WTC11 (cell line): ENCODE data around the gene TCF12. TPM values are rescaled to one million over a fixed set of nuclear protein-coding genes. Genes with fewer than 3 reads are reported as not detected.

ENCODE experiments used
- ATAC-seq: fragments of 200-7000 bp; cut with Tn5 transposase; 2 replicates; pipeline ENCODE4 v1.10.0; 2021; ENCODE audit warnings: mild to moderate bottlenecking, moderate library complexity
- CTCF ChIA-PET: fragments of 300-600 bp; sonication (Branson Sonifier 250); formaldehyde crosslinking; loops from one replicate; lab custom pipeline; 2021; ENCODE audit warnings: antibody characterized with exemption; lab: Charles Lee
- POLR2A ChIA-PET: fragments of 350-600 bp; sonication (Branson Sonifier 250); formaldehyde crosslinking; loops from one replicate; lab custom pipeline; 2021; ENCODE audit warnings: antibody characterized with exemption; lab: Charles Lee
- DNase-seq: peaks from one replicate; pipeline ENCODE4 v3.0.0; 2021; ENCODE audit warnings: low spot score
- H3K27ac Mint-ChIP-seq: 2 replicates; pipeline ENCODE4 v1.8.0; 2021; ENCODE audit warnings: mixed read lengths
- H3K27me3 Mint-ChIP-seq: 2 replicates; pipeline ENCODE4 v1.8.0; 2021; ENCODE audit warnings: low read depth, mild to moderate bottlenecking, moderate library complexity, mixed read lengths
- H3K36me3 Mint-ChIP-seq: 2 replicates; pipeline ENCODE4 v1.8.0; 2021; ENCODE audit warnings: mixed read lengths
- H3K4me1 Mint-ChIP-seq: 2 replicates; pipeline ENCODE4 v1.8.0; 2022; ENCODE audit warnings: mixed read lengths
- H3K4me3 Mint-ChIP-seq: 2 replicates; pipeline ENCODE4 v1.8.0; 2021; ENCODE audit warnings: mild to moderate bottlenecking, moderate library complexity, mixed read lengths
- H3K9me3 Mint-ChIP-seq: 2 replicates; pipeline ENCODE4 v1.8.0; 2021; ENCODE audit warnings: mixed read lengths
- ATF6 ChIP-seq: sonication (generic); formaldehyde crosslinking; IDR thresholded peaks from 2 replicates; pipeline ENCODE4 v1.8.1; 2023; ENCODE audit warnings: mild to moderate bottlenecking, missing genetic modification reagents
- CTCF ChIP-seq: fragments of 200-600 bp; IDR thresholded peaks from 2 replicates; pipeline ENCODE4 v1.8.0; 2022; ENCODE audit warnings: antibody characterized with exemption
- ETV6 ChIP-seq: sonication (generic); formaldehyde crosslinking; IDR thresholded peaks from 2 replicates; pipeline ENCODE4 v1.8.1; 2022; ENCODE audit warnings: mild to moderate bottlenecking, missing genetic modification reagents
- GTF2I ChIP-seq: fragments of 250-450 bp; sonication (Bioruptor Pico); conservative IDR thresholded peaks from 2 replicates; pipeline ENCODE4 v1.4.0; 2021; ENCODE audit warnings: mild to moderate bottlenecking
- IRF1 ChIP-seq: sonication (generic); formaldehyde crosslinking; IDR thresholded peaks from 2 replicates; pipeline ENCODE4 v1.8.0; 2023; ENCODE audit warnings: missing genetic modification reagents
- KAT7 ChIP-seq: sonication (generic); formaldehyde crosslinking; IDR thresholded peaks from 2 replicates; pipeline ENCODE4 v1.8.1; 2023; ENCODE audit warnings: missing genetic modification reagents, mild to moderate bottlenecking, borderline replicate concordance
- TEAD1 ChIP-seq: sonication (generic); formaldehyde crosslinking; IDR thresholded peaks from 2 replicates; pipeline ENCODE4 v1.8.0; 2022; ENCODE audit warnings: mild to moderate bottlenecking, missing genetic modification reagents
- ZNF138 ChIP-seq: sonication (generic); formaldehyde crosslinking; conservative IDR thresholded peaks from 2 replicates; pipeline ENCODE4 v1.8.1; 2022; ENCODE audit warnings: mild to moderate bottlenecking, moderate library complexity, missing genetic modification reagents
- ZNF219 ChIP-seq: sonication (generic); formaldehyde crosslinking; IDR thresholded peaks from 2 replicates; pipeline ENCODE4 v1.8.0; 2023; ENCODE audit warnings: missing genetic modification reagents, mild to moderate bottlenecking, borderline replicate concordance
- ZNF396 ChIP-seq: fragments of 250-450 bp; sonication (Bioruptor Pico); IDR thresholded peaks from 2 replicates; pipeline ENCODE4 v1.8.0; 2021; ENCODE audit warnings: mild to moderate bottlenecking, moderate library complexity, borderline replicate concordance
- ZNF423 ChIP-seq: fragments of 250-450 bp; sonication (Bioruptor Pico); IDR thresholded peaks from 2 replicates; pipeline ENCODE4 v2.1.2; 2022; ENCODE audit warnings: mild to moderate bottlenecking, moderate library complexity
- total RNA-seq: library from RNA; stranded (reverse); gene quantifications from 3 replicates; pipeline ENCODE4 v1.2.3, GENCODE V29; 2021
- TF ChIP-seq, protein P1 (sequence below): fragments of 250-450 bp; sonication (Bioruptor Pico); IDR thresholded peaks from 2 replicates; pipeline ENCODE4 v1.9.0; 2021; ENCODE audit warnings: mild to moderate bottlenecking, borderline replicate concordance
- TF ChIP-seq, protein P2 (sequence below): sonication (generic); formaldehyde crosslinking; IDR thresholded peaks from 2 replicates; pipeline ENCODE4 v1.8.1; 2022; ENCODE audit warnings: mild to moderate bottlenecking, missing genetic modification reagents, moderate library complexity, borderline replicate concordance
- TF ChIP-seq, protein P3 (sequence below): sonication (generic); formaldehyde crosslinking; IDR thresholded peaks from 2 replicates; pipeline ENCODE4 v1.8.0; 2022; ENCODE audit warnings: mild to moderate bottlenecking, missing genetic modification reagents

Gene TCF12
- total RNA-seq, 1 experiment from 2014 or later, result 73.2 TPM

DNA sequence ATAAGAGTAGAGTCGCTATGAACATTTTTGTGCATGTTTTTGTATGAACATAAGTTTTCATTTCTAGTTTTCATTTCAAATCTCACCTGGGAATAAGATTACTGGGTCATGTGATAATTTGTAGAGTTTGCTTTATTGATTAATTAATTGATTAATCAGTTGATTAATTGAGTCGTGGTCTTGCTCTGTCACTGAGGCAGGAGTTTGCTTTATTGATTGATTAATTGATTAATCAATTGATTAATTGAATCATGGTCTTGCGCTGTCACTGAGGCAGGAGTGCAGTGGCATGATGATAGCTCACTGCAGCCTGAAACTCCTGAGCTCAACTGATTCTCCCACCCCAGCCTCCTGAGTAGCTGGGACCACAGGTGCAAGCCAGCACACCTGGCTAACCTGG lies 111.6 kb downstream of the TCF12 start:
- Mint-ChIP-seq H3K4me3 (no peak overlapping the region), H3K36me3 (no peaks in the 10 kb centered on the region), H3K27ac (no peak overlapping the region), H3K4me1 (peaks cover 34% of the 10 kb centered on the region), H3K27me3 (no peaks in the 10 kb centered on the region), H3K9me3 (no peaks in the 10 kb centered on the region)
- DNase-seq (no peak), ATAC-seq (no peak)
- ChIA-PET CTCF (no interaction called here), POLR2A (no interaction called here)
- TF ChIP-seq ZNF219 (CRISPR knock-in tag) (no peak), TEAD1 (no peak), ZNF138 (CRISPR knock-in tag) (no peak), ZNF423 (CRISPR knock-in tag) (no peak)
- TF ChIP-seq, protein P1, sequence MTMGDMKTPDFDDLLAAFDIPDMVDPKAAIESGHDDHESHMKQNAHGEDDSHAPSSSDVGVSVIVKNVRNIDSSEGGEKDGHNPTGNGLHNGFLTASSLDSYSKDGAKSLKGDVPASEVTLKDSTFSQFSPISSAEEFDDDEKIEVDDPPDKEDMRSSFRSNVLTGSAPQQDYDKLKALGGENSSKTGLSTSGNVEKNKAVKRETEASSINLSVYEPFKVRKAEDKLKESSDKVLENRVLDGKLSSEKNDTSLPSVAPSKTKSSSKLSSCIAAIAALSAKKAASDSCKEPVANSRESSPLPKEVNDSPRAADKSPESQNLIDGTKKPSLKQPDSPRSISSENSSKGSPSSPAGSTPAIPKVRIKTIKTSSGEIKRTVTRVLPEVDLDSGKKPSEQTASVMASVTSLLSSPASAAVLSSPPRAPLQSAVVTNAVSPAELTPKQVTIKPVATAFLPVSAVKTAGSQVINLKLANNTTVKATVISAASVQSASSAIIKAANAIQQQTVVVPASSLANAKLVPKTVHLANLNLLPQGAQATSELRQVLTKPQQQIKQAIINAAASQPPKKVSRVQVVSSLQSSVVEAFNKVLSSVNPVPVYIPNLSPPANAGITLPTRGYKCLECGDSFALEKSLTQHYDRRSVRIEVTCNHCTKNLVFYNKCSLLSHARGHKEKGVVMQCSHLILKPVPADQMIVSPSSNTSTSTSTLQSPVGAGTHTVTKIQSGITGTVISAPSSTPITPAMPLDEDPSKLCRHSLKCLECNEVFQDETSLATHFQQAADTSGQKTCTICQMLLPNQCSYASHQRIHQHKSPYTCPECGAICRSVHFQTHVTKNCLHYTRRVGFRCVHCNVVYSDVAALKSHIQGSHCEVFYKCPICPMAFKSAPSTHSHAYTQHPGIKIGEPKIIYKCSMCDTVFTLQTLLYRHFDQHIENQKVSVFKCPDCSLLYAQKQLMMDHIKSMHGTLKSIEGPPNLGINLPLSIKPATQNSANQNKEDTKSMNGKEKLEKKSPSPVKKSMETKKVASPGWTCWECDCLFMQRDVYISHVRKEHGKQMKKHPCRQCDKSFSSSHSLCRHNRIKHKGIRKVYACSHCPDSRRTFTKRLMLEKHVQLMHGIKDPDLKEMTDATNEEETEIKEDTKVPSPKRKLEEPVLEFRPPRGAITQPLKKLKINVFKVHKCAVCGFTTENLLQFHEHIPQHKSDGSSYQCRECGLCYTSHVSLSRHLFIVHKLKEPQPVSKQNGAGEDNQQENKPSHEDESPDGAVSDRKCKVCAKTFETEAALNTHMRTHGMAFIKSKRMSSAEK, result no peak

GRCh38 chr15:57031082-57031481 lies 112.6 kb downstream of the TCF12 start:
- no peak for ATAC-seq
- POLR2A ChIA-PET, result interaction anchor here (1.1 kb wide), 1 partner anchor 145 kb away, joined by 3 read pairs; no protein-coding TSS in a partner anchor
- CTCF ChIA-PET, result interaction anchor here (1.0 kb wide), 1 partner anchor 116 kb away, joined by 3 read pairs; no protein-coding TSS in a partner anchor

More at GRCh38 chr15:57031082-57031481, 112.6 kb downstream of the TCF12 start:
- no peaks in the 10 kb centered on the region for H3K36me3 Mint-ChIP-seq
- no peaks in the 10 kb centered on the region for H3K9me3 Mint-ChIP-seq
- no peak for DNase-seq
- no peak overlapping the region for H3K4me3 Mint-ChIP-seq
- TF ChIP-seq KAT7 (CRISPR knock-in tag) (no peak), ZNF396 (CRISPR knock-in tag) (no peak), ATF6 (CRISPR knock-in tag) (no peak), CTCF (no peak), ZNF138 (CRISPR knock-in tag) (no peak), GTF2I (CRISPR knock-in tag) (no peak), IRF1 (no peak), ETV6 (CRISPR knock-in tag) (no peak)
- TF ChIP-seq, protein P2, sequence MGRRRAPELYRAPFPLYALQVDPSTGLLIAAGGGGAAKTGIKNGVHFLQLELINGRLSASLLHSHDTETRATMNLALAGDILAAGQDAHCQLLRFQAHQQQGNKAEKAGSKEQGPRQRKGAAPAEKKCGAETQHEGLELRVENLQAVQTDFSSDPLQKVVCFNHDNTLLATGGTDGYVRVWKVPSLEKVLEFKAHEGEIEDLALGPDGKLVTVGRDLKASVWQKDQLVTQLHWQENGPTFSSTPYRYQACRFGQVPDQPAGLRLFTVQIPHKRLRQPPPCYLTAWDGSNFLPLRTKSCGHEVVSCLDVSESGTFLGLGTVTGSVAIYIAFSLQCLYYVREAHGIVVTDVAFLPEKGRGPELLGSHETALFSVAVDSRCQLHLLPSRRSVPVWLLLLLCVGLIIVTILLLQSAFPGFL (CRISPR knock-in tag), result no peak
- TF ChIP-seq, protein P3, sequence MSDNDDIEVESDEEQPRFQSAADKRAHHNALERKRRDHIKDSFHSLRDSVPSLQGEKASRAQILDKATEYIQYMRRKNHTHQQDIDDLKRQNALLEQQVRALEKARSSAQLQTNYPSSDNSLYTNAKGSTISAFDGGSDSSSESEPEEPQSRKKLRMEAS (CRISPR knock-in tag), result no peak
- H3K27me3 Mint-ChIP-seq, result no peaks in the 10 kb centered on the region
- peaks cover 37% of the 10 kb centered on the region for H3K4me1 Mint-ChIP-seq
- 0 out of 2 replicates have a peak overlapping the region, but pooled peaks have one; percentile 8 for H3K27ac Mint-ChIP-seq
